IMR-90 (cell line): ENCODE data around the gene PLEKHD1. TPM values are rescaled to one million over a fixed set of nuclear protein-coding genes. Genes with fewer than 3 reads are reported as not detected.

Experiments
- ATAC-seq: fragments of 200-7000 bp; cut with Tn5 transposase; 2 replicates; pipeline ENCODE4 v1.9.1; 2020; ENCODE audit warnings: low read depth, mild to moderate bottlenecking, moderate library complexity
- BruUV-seq: library from RNA; stranded (reverse); fragments of 400-500 nt; replicated peaks from 2 replicates; lab custom pipeline; 2021; lab: Mats Ljungman, UMichigan
- CTCF ChIA-PET: fragments of 300-600 bp; formaldehyde crosslinking; extraction: SDS; loops from one replicate; lab custom pipeline; 2021; ENCODE audit warnings: antibody characterized with exemption; lab: Yijun Ruan, JAX
- POLR2A ChIA-PET: fragments of 300-600 bp; sonication (Branson Sonifier 250); formaldehyde crosslinking; loops from one replicate; lab custom pipeline; 2022; ENCODE audit warnings: antibody characterized with exemption; ENCODE audit not compliant: unreplicated experiment; lab: Charles Lee
- DNase-seq: peaks from one replicate; pipeline ENCODE4 v3.0.0; 2013
- H2AFZ ChIP-seq: replicated peaks from 2 replicates; pipeline ENCODE3; 2013; ENCODE audit warnings: low read length, mild to moderate bottlenecking; ENCODE audit not compliant: poor library complexity
- H2AK5ac ChIP-seq: 2 replicates; pipeline ENCODE4 v1.6.1; 2013; ENCODE audit warnings: low read depth, low read length, inconsistent platforms
- H2AK9ac ChIP-seq: replicated peaks from 2 replicates; pipeline ENCODE3; 2013; ENCODE audit warnings: mild to moderate bottlenecking, low read depth, low read length, moderate library complexity; ENCODE audit not compliant: poor library complexity
- H2BK120ac ChIP-seq: 2 replicates; pipeline ENCODE4 v1.6.1; 2013; ENCODE audit warnings: low read depth, low read length, inconsistent platforms
- H2BK15ac ChIP-seq: 3 replicates; pipeline ENCODE4 v1.6.1; 2013; ENCODE audit warnings: low read depth, low read length, inconsistent platforms
- H2BK20ac ChIP-seq: 2 replicates; pipeline ENCODE4 v1.6.1; 2013; ENCODE audit warnings: low read depth, mild to moderate bottlenecking, inconsistent platforms, low read length, moderate library complexity
- H2BK5ac ChIP-seq: 2 replicates; pipeline ENCODE4 v1.6.1; 2013; ENCODE audit warnings: mild to moderate bottlenecking, low read depth, low read length, inconsistent platforms; ENCODE audit not compliant: poor library complexity, severe bottlenecking
- H3K14ac ChIP-seq: replicated peaks from 2 replicates; pipeline ENCODE4 v1.6.1; 2013; ENCODE audit warnings: low read depth, low read length, inconsistent platforms
- H3K18ac ChIP-seq: 2 replicates; pipeline ENCODE4 v1.6.1; 2013; ENCODE audit warnings: low read depth, low read length, control low read depth
- H3K23ac ChIP-seq: 2 replicates; pipeline ENCODE4 v1.6.1; 2013; ENCODE audit warnings: low read depth, low read length, inconsistent platforms
- H3K27ac ChIP-seq: 2 replicates; pipeline ENCODE4 v1.5.1; 2013; ENCODE audit warnings: mild to moderate bottlenecking, control low read depth, low read length; ENCODE audit not compliant: insufficient read depth
- H3K27me3 ChIP-seq: 2 replicates; pipeline ENCODE4 v1.6.1; 2013; ENCODE audit warnings: low read length; ENCODE audit not compliant: control insufficient read depth, insufficient read depth
- H3K36me3 ChIP-seq: 2 replicates; pipeline ENCODE4 v1.6.1; 2013; ENCODE audit warnings: low read length, mixed read lengths; ENCODE audit not compliant: control insufficient read depth, insufficient read depth
- H3K4ac ChIP-seq: 2 replicates; pipeline ENCODE4 v1.6.1; 2013; ENCODE audit warnings: low read depth, low read length, inconsistent platforms
- H3K4me1 ChIP-seq: 2 replicates; pipeline ENCODE4 v1.6.1; 2013; ENCODE audit warnings: low read length, mixed read lengths; ENCODE audit not compliant: control insufficient read depth, insufficient read depth
- H3K4me2 ChIP-seq: 2 replicates; pipeline ENCODE4 v1.6.1; 2013; ENCODE audit warnings: low read depth, mild to moderate bottlenecking, control low read depth, low read length, moderate library complexity
- H3K4me3 ChIP-seq: 2 replicates; pipeline ENCODE4 v1.5.1; 2013; ENCODE audit warnings: low read depth, mild to moderate bottlenecking, control low read depth, low read length, moderate library complexity; ENCODE audit not compliant: insufficient read depth
- H3K56ac ChIP-seq: 2 replicates; pipeline ENCODE4 v1.6.1; 2013; ENCODE audit warnings: low read length, inconsistent platforms; ENCODE audit not compliant: insufficient read depth; ENCODE audit errors: extremely low read depth
- H3K79me1 ChIP-seq, 2 experiments: 2 replicates each; pipeline ENCODE4 v1.6.1; 2013; ENCODE audit warnings: low read length in 2 of 2, inconsistent platforms in 1 of 2, low read depth in 1 of 2
- H3K9ac ChIP-seq: 2 replicates; pipeline ENCODE4 v1.6.1; 2013; ENCODE audit warnings: low read depth, low read length, control low read depth
- H3K9me1 ChIP-seq: 2 replicates; pipeline ENCODE4 v1.6.1; 2013; ENCODE audit warnings: low read length, inconsistent platforms; ENCODE audit not compliant: insufficient read depth
- H3K9me3 ChIP-seq: 2 replicates; pipeline ENCODE4 v1.6.1; 2013; ENCODE audit warnings: low read length; ENCODE audit not compliant: control insufficient read depth, insufficient read depth
- H4K20me1 ChIP-seq: 2 replicates; pipeline ENCODE4 v1.6.1; 2013; ENCODE audit warnings: low read length, inconsistent platforms; ENCODE audit not compliant: insufficient read depth
- H4K5ac ChIP-seq: 2 replicates; pipeline ENCODE4 v1.6.1; 2013; ENCODE audit warnings: mild to moderate bottlenecking, low read depth, low read length, control low read depth
- H4K8ac ChIP-seq, 2 experiments: 2 replicates each; pipeline ENCODE4 v1.6.1; 2013; ENCODE audit warnings: low read depth in 2 of 2, low read length in 2 of 2, control low read depth in 1 of 2, inconsistent platforms in 1 of 2
- H4K91ac ChIP-seq: 2 replicates; pipeline ENCODE4 v1.6.1; 2013; ENCODE audit warnings: low read depth, low read length, inconsistent platforms; ENCODE audit not compliant: insufficient read depth
- BHLHE40 ChIP-seq: fragments of 150-350 bp; IDR thresholded peaks from 2 replicates; pipeline ENCODE4 v1.6.1; 2016; ENCODE audit warnings: mild to moderate bottlenecking, low read depth, low read length
- CEBPB ChIP-seq: IDR thresholded peaks from 2 replicates; pipeline ENCODE4 v1.6.1; 2012; ENCODE audit warnings: low read depth, low read length, improper control_type of control experiment
- CHD1 ChIP-seq: IDR thresholded peaks from 2 replicates; pipeline ENCODE4 v1.6.1; 2012; ENCODE audit warnings: low read depth, low read length, improper control_type of control experiment
- FOS ChIP-seq: fragments of 150-350 bp; IDR thresholded peaks from 2 replicates; pipeline ENCODE4 v1.6.1; 2016; ENCODE audit warnings: low read depth, low read length
- MAFK ChIP-seq: IDR thresholded peaks from 2 replicates; pipeline ENCODE4 v1.6.1; 2012; ENCODE audit warnings: low read depth, low read length, improper control_type of control experiment
- MAZ ChIP-seq: IDR thresholded peaks from 2 replicates; pipeline ENCODE4 v1.6.1; 2012; ENCODE audit warnings: low read depth, mild to moderate bottlenecking, low read length, improper control_type of control experiment, moderate library complexity, borderline replicate concordance
- MXI1 ChIP-seq: IDR thresholded peaks from 2 replicates; pipeline ENCODE4 v1.6.1; 2012; ENCODE audit warnings: low read depth, mild to moderate bottlenecking, low read length, moderate library complexity, borderline replicate concordance
- NFE2L2 ChIP-seq: fragments of 150-350 bp; IDR thresholded peaks from 2 replicates; pipeline ENCODE4 v1.6.1; 2016; ENCODE audit warnings: low read depth, mild to moderate bottlenecking, low read length
- POLR2A ChIP-seq: IDR thresholded peaks from 2 replicates; pipeline ENCODE4 v1.6.1; 2012; ENCODE audit warnings: mild to moderate bottlenecking, low read depth, low read length
- RAD21 ChIP-seq: IDR thresholded peaks from 2 replicates; pipeline ENCODE4 v1.6.1; 2012; ENCODE audit warnings: low read length, improper control_type of control experiment
- RCOR1 ChIP-seq: IDR thresholded peaks from 2 replicates; pipeline ENCODE4 v1.6.1; 2012; ENCODE audit warnings: mild to moderate bottlenecking, low read length, improper control_type of control experiment; ENCODE audit not compliant: insufficient replicate concordance
- RFX5 ChIP-seq: IDR thresholded peaks from 2 replicates; pipeline ENCODE4 v1.8.0; 2012; ENCODE audit warnings: low read depth, mild to moderate bottlenecking, low read length, moderate library complexity
- SMC3 ChIP-seq: fragments of 150-350 bp; IDR thresholded peaks from 2 replicates; pipeline ENCODE4 v1.6.1; 2016; ENCODE audit warnings: low read depth, mild to moderate bottlenecking, antibody characterized with exemption, low read length, moderate library complexity
- USF2 ChIP-seq: fragments of 150-350 bp; IDR thresholded peaks from 2 replicates; pipeline ENCODE4 v1.6.1; 2017; ENCODE audit warnings: mild to moderate bottlenecking, antibody characterized with exemption, low read length, low read depth
- WGBS, 2 experiments: methylation state at CpG; one replicate each; pipeline versions ENCODE4 v1.1.5 to v1.1.7; 2013; ENCODE audit warnings: missing lambda C conversion rate in 2 of 2; ENCODE audit not compliant: insufficient read length in 1 of 2; ENCODE audit errors: extremely low coverage in 2 of 2; 5-methylcytosine and 5-hydroxymethylcytosine counted together
- dilution Hi-C: fragments of 300-500 bp; cut with HindIII; formaldehyde crosslinking; loops from one replicate; pipeline ENCODE4 v1.14.3; 2018; ENCODE audit warnings: low sequenced_read_pairs; ENCODE audit not compliant: unreplicated experiment
- in situ Hi-C: fragments of 300-500 bp; cut with MboI; formaldehyde crosslinking; loops from 3 replicates; pipeline ENCODE4 v1.14.3; 2019; ENCODE audit warnings: low sequenced_read_pairs, inconsistent platforms, mixed read lengths
- intact Hi-C: fragments of 100-400 bp; cut with micrococcal nuclease; formaldehyde crosslinking; loops from 2 replicates; pipeline ENCODE4 v1.10.0; 2022
- polyA plus RNA-seq, 3 experiments: library from polyadenylated mRNA; depleted of rRNA; stranded (reverse); fragments of >200 nt; gene quantifications; 2 replicates each; pipeline ENCODE4 v1.2.3, GENCODE V29; 2012; ENCODE audit warnings: low replicate concordance in 1 of 3
- total RNA-seq: library from RNA; depleted of rRNA; stranded (reverse); fragments of >200 nt; gene quantifications from 2 replicates; pipeline ENCODE4 v1.2.3, GENCODE V29; 2012
- TF ChIP-seq, protein P1 (sequence below): fragments of 150-350 bp; IDR thresholded peaks from 2 replicates; pipeline ENCODE4 v1.6.1; 2016; ENCODE audit warnings: low read depth, mild to moderate bottlenecking, low read length, moderate library complexity, borderline replicate concordance
- TF ChIP-seq, protein P2 (sequence below): conservative IDR thresholded peaks from 2 replicates; pipeline ENCODE4 v1.5.1; 2012; ENCODE audit warnings: mild to moderate bottlenecking, low read depth, low read length, improper control_type of control experiment

Gene PLEKHD1
- total and polyA plus RNA-seq, 2 of the 4 experiments (the other 2 are of a cell fraction) = under 0.01 TPM; not detected in 1

DNA sequence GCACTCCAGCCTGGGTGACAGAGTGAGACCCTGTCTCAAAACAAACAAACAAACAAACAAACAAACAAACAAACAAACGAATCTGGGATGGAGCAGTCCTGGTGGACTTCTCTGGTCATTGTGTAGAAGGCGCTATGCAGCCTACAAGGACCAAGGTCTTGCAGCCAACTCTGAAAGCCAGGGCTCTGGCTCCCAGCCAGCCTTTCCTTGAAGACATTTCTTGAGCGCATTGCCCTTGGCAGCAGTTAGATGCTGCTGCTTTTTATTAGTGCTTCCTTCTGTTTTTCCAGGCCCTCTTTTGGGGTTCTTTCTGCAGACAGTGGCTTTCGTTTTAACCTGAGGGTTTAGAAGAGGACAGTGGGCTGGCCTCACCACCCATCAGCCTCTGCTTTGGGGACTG lies 70.0 kb downstream of the PLEKHD1 start:
- no peak overlapping the region for H3K4me2 ChIP-seq
- H3K9ac ChIP-seq = no peak overlapping the region
- DNase-seq = no peak
- no peak overlapping the region for H3K14ac ChIP-seq
- intact Hi-C loops = no loop called here
- TF ChIP-seq, protein P1, sequence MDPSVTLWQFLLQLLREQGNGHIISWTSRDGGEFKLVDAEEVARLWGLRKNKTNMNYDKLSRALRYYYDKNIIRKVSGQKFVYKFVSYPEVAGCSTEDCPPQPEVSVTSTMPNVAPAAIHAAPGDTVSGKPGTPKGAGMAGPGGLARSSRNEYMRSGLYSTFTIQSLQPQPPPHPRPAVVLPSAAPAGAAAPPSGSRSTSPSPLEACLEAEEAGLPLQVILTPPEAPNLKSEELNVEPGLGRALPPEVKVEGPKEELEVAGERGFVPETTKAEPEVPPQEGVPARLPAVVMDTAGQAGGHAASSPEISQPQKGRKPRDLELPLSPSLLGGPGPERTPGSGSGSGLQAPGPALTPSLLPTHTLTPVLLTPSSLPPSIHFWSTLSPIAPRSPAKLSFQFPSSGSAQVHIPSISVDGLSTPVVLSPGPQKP = no peak
- no peak for TF ChIP-seq MXI1
- TF ChIP-seq POLR2A = no peak
- TF ChIP-seq CEBPB = no peak
- TF ChIP-seq NFE2L2 = no peak
- TF ChIP-seq BHLHE40 = no peak
- no peak for TF ChIP-seq CHD1
- TF ChIP-seq FOS = no peak
- TF ChIP-seq RAD21 = no peak
- no peak for TF ChIP-seq MAFK
- no peak for TF ChIP-seq SMC3
- TF ChIP-seq RFX5 = no peak
- no peak for TF ChIP-seq RCOR1
- no peak for TF ChIP-seq USF2
- TF ChIP-seq MAZ = no peak
- TF ChIP-seq, protein P2, sequence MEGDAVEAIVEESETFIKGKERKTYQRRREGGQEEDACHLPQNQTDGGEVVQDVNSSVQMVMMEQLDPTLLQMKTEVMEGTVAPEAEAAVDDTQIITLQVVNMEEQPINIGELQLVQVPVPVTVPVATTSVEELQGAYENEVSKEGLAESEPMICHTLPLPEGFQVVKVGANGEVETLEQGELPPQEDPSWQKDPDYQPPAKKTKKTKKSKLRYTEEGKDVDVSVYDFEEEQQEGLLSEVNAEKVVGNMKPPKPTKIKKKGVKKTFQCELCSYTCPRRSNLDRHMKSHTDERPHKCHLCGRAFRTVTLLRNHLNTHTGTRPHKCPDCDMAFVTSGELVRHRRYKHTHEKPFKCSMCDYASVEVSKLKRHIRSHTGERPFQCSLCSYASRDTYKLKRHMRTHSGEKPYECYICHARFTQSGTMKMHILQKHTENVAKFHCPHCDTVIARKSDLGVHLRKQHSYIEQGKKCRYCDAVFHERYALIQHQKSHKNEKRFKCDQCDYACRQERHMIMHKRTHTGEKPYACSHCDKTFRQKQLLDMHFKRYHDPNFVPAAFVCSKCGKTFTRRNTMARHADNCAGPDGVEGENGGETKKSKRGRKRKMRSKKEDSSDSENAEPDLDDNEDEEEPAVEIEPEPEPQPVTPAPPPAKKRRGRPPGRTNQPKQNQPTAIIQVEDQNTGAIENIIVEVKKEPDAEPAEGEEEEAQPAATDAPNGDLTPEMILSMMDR = no peak
- no peak overlapping the region for H2BK15ac ChIP-seq
- no peaks in the 10 kb centered on the region; the same call in 1 of the 2 replicates for H3K9me3 ChIP-seq
- no peak for ATAC-seq
- no TSS peak for BruUV-seq
- H3K23ac ChIP-seq = no peak overlapping the region
- no peaks in the 10 kb centered on the region for H3K36me3 ChIP-seq
- no peaks in the 10 kb centered on the region for H3K79me1 ChIP-seq
- H2BK5ac ChIP-seq = no peak overlapping the region
- H3K4me1 ChIP-seq = no peaks in the 10 kb centered on the region
- dilution Hi-C loops = no loop called here
- H2BK120ac ChIP-seq = no peak overlapping the region
- no peak overlapping the region for H3K4ac ChIP-seq
- CTCF ChIA-PET = no interaction called here
- no peak overlapping the region for H3K4me3 ChIP-seq
- no peak overlapping the region for H4K8ac ChIP-seq
- H3K27me3 ChIP-seq = peaks cover 40% of the 10 kb centered on the region
- no peak overlapping the region for H2AK9ac ChIP-seq
- H4K91ac ChIP-seq = no peak overlapping the region
- H4K5ac ChIP-seq = no peak overlapping the region
- H3K56ac ChIP-seq = no peak overlapping the region
- H2BK20ac ChIP-seq = no peak overlapping the region
- H3K18ac ChIP-seq = no peak overlapping the region
- POLR2A ChIA-PET = no interaction called here
- H2AK5ac ChIP-seq = no peak overlapping the region
- H4K20me1 ChIP-seq = no peaks in the 10 kb centered on the region
- no peak overlapping the region for H2AFZ ChIP-seq
- no peaks in the 10 kb centered on the region for H3K9me1 ChIP-seq
- in situ Hi-C loops = no loop called here
- WGBS, 2 experiments = no CpG with 5 or more reads among the region's 4 CpGs
- H3K27ac ChIP-seq = no peak overlapping the region
